Prostate gland (tissue), 2 donors: ENCODE results near the gene FOXP1. TPM values are rescaled to one million over a fixed set of nuclear protein-coding genes. Genes with fewer than 3 reads are reported as not detected.

Experiments used
- DNase-seq: peaks from one replicate; pipeline ENCODE4 v3.0.0-alpha.2; 2019; ENCODE audit warnings: low spot score
- H3K27ac ChIP-seq, 2 donors: fragments of 200-600 bp; sonication (generic); 2 replicates each; pipeline ENCODE4 v1.5.1; 2017 to 2019
- H3K27me3 ChIP-seq: fragments of 200-600 bp; sonication (generic); replicated peaks from 2 replicates; pipeline ENCODE4 v1.5.1; 2019; ENCODE audit not compliant: insufficient read depth
- H3K36me3 ChIP-seq, 2 donors: fragments of 200-600 bp; sonication (generic); 1 replicate in 1 of 2; 2 replicates in 1 of 2; pipeline versions ENCODE4 v1.5.1 to v1.8.1; 2017 to 2019
- H3K4me1 ChIP-seq: fragments of 200-600 bp; sonication (generic); replicated peaks from 2 replicates; pipeline ENCODE4 v1.5.1; 2019
- H3K4me3 ChIP-seq, 2 donors: fragments of 200-600 bp; sonication (generic); 2 replicates each; pipeline ENCODE4 v1.5.1; 2017 to 2019
- H3K9me3 ChIP-seq: fragments of 200-600 bp; sonication (generic); 2 replicates; pipeline ENCODE4 v1.5.1; 2017
- POLR2A ChIP-seq: fragments of 450-650 bp; IDR thresholded peaks from one replicate; pipeline ENCODE4 v1.6.1; 2016; ENCODE audit warnings: antibody characterized with exemption, mild to moderate bottlenecking
- POLR2AphosphoS5 ChIP-seq: sonication (generic); formaldehyde crosslinking; IDR thresholded peaks from one replicate; pipeline ENCODE4 v1.6.1; 2017; ENCODE audit warnings: antibody characterized with exemption
- WGBS: methylation state at CpG from one replicate; pipeline ENCODE4 v1.1.5; 2018; 5-methylcytosine and 5-hydroxymethylcytosine counted together
- intact Hi-C: fragments of 100-400 bp; cut with DNase I; formaldehyde crosslinking; loops from one replicate; pipeline ENCODE4 v1.14.2; 2022
- total RNA-seq, 2 donors: library from RNA; depleted of rRNA; stranded (reverse); fragments of >200 nt; gene quantifications; one replicate each; pipeline ENCODE4 v1.1.0, GENCODE V29; 2016
- TF ChIP-seq, protein P1 (sequence below), 4 experiments: fragments of 200-600 bp in 2 of 4; fragments of 450-650 bp in 2 of 4; sonication (generic) in 2 of 4; IDR thresholded peaks; 1 replicate in 3 of 4; 2 replicates in 1 of 4; pipeline ENCODE4 v1.5.1; 2016 to 2019; ENCODE audit warnings: antibody characterized with exemption in 4 of 4, mild to moderate bottlenecking in 2 of 4, moderate library complexity in 2 of 4

FOXP1 gene
- total RNA-seq, 2 donors from 2014 or later: 133 to 156 TPM

DNA sequence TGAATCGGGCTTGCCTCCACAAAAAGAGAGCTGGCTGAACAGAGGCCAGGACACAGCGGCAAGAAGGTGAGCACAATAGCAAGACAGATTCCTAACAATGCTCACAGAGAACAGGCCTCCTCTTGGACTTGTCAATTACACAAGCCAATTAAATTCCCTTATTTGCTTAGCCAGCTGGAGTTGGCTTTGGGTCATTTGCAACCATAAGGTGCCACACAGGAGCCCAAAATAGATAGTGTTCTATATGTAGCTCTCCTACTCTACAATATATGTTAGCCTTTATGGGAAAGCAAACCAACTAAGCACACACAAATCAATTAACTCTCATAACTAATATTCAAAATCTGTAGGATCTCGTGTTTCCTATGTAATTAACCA, 335.6 kb downstream of the FOXP1 start:
- no peaks in the 10 kb centered on the region for H3K27me3 ChIP-seq
- no peak overlapping the region for H3K4me3 ChIP-seq
- intact Hi-C loops: no loop called here
- no peaks in the 10 kb centered on the region for H3K4me1 ChIP-seq
- no peaks in the 10 kb centered on the region for H3K9me3 ChIP-seq
- WGBS: 60% methylated on average over 3 of the region's 3 CpGs
- no peaks in the 10 kb centered on the region for H3K36me3 ChIP-seq
- no peak for DNase-seq
- no peak overlapping the region for H3K27ac ChIP-seq
- TF ChIP-seq, protein P1, sequence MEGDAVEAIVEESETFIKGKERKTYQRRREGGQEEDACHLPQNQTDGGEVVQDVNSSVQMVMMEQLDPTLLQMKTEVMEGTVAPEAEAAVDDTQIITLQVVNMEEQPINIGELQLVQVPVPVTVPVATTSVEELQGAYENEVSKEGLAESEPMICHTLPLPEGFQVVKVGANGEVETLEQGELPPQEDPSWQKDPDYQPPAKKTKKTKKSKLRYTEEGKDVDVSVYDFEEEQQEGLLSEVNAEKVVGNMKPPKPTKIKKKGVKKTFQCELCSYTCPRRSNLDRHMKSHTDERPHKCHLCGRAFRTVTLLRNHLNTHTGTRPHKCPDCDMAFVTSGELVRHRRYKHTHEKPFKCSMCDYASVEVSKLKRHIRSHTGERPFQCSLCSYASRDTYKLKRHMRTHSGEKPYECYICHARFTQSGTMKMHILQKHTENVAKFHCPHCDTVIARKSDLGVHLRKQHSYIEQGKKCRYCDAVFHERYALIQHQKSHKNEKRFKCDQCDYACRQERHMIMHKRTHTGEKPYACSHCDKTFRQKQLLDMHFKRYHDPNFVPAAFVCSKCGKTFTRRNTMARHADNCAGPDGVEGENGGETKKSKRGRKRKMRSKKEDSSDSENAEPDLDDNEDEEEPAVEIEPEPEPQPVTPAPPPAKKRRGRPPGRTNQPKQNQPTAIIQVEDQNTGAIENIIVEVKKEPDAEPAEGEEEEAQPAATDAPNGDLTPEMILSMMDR (IDR thresholded peaks at IDR 0.05): no peak
- TF ChIP-seq POLR2A (no peak), POLR2AphosphoS5 (no peak)

DNA sequence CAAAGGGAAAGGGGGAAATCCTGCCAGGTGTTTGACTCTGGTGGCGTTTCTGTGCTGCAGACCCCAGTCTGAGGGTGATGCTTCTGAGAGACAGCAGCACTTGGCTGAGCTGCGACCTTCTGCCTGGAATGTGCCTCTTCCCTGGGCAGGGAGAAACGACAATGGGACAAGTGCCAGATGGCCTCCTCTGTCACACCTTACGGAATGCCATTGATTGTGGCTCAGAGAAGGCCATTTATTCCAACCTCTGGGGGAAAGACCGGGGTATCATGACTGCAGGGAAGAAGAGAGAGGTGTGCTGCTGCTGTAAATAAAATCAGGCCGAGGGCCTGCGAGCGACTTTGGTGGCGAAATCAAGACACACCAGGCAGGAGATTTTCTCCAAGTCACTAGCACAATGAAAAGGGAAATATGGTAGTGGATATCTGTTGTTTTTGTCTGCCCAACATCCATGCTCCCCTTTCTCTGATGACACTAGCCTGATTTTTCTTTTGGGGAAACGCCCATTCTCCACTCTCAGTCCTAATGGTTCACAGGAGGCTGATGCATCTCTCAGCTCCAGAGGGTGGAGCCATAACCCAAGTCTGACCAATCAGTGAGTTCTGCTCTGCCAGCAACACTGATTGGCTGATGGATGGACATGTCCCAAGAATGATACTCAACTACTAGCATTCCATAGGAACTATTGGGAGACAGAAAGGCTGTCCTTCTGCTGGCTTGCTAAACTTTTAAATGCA, 336.1 kb downstream of the FOXP1 start:
- no peak overlapping the region for H3K27ac ChIP-seq
- no peak overlapping the region for H3K4me3 ChIP-seq
- WGBS: 76% methylated on average over 10 of the region's 10 CpGs
- no peaks in the 10 kb centered on the region for H3K36me3 ChIP-seq
- H3K9me3 ChIP-seq: no peaks in the 10 kb centered on the region
- no peaks in the 10 kb centered on the region for H3K4me1 ChIP-seq
- TF ChIP-seq, protein P1 (IDR thresholded peaks at IDR 0.05): no peak
- TF ChIP-seq POLR2AphosphoS5 (no peak), POLR2A (no peak)
- intact Hi-C loops: no loop called here
- DNase-seq: no peak
- no peaks in the 10 kb centered on the region for H3K27me3 ChIP-seq

DNA sequence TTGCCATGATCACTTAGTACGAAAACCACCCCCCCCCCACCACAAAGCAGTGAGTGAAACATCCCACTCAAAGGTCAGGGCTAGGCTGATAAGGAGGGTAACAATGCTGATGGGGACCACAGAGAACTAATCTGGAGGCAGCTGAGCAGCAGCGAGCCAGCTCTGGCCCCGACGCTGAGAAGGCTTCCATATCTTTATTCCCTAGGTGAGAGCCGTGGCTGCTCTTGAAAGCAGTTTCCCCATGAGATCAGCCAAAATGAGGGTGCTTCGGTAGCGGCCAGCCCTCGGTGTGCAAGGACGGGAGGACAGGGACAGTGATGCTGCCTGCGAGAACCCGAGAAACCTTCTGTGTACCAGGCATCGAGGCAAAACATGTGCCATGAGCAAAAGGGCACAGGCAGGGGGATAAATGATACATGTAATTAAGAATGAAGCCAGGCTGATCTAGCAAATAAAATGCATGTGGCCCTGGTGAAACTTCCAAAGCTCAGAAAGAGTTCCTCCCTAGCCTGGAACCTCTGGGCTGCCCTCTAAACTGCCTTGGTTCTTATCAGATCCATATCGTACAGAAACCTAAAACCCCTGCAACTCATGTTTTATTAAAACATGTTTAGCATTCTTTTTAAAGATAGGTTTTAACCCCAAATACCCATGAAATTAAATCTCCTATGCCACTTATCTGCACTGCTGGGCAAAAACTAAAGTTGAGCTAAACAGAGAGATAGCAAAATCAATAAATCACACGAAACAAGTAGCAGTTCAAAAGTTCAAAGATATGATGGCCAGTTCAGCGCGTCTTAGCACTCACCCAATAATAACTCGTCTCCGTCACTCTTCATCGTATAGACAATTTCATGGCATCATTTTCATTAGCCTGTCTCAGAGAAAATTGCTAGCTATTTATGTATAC, 337.3 kb downstream of the FOXP1 start:
- no peak overlapping the region for H3K4me3 ChIP-seq
- H3K4me1 ChIP-seq: no peaks in the 10 kb centered on the region
- TF ChIP-seq POLR2AphosphoS5 (no peak), POLR2A (no peak)
- TF ChIP-seq, protein P1 (IDR thresholded peaks at IDR 0.05): no peak
- WGBS: 58% methylated on average over 19 of the region's 19 CpGs
- intact Hi-C loops: no loop called here
- no peaks in the 10 kb centered on the region for H3K36me3 ChIP-seq
- no peaks in the 10 kb centered on the region for H3K9me3 ChIP-seq
- peak overlapping the region in 1 of 2 donors; percentile 12 for H3K27ac ChIP-seq
- no peaks in the 10 kb centered on the region for H3K27me3 ChIP-seq
- DNase-seq: no peak

DNA sequence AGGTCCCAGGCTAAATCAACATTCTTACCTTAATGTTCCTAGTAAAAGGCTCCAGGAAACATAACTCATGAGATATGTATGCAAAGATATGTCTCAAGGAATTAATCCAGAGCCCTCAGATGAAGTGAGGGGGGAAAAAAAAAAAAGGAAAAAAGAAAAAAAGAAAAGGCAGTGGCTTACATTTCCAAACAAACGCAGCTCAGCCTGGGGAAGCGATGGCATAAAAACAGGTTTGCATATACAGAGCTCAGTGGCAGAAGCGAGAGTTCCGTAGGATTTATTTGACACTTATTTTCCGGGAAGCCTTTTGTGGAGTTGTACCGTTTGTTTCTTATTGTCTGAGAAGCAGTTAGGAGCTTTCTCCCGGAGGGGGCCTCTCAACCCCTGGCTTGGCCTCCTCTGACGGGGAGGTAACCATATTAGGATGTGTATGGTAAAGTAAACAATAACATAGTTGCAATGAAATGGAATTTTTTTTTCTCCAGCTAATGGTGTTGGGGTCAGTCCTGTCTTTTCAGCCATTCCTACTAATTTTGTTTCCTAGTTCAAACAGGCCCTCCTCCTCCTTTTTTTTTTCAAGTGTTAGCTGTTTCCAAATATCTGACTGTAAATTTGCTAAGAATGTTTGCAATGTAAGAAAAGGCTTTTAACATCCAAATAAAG, 338.6 kb downstream of the FOXP1 start:
- no peaks in the 10 kb centered on the region for H3K9me3 ChIP-seq
- intact Hi-C loops: no loop called here

More for the DNA sequence above, 338.6 kb downstream of the FOXP1 start:
- WGBS: 10% methylated on average over 8 of the region's 8 CpGs
- peak; percentile 16 for DNase-seq
- Histone ChIP-seq H3K4me3 (no peak overlapping the region), H3K27ac (peak overlapping the region; percentile 32 to 50), H3K36me3 (no peaks in the 10 kb centered on the region), H3K27me3 (no peaks in the 10 kb centered on the region), H3K4me1 (no peaks in the 10 kb centered on the region)
- TF ChIP-seq POLR2AphosphoS5 (peak; percentile 46), POLR2A (no peak)
